GM21423 (cell line): Measurements from ENCODE around the gene ACTN1.
"Not testable (repeated sequence)": the region's sequence is repeated elsewhere in the genome, so short reads cannot be mapped to it uniquely, and the experiment has no call there.

Experiments
- ATAC-seq: cut with Tn5 transposase; IDR thresholded peaks from one replicate; pipeline ENCODE4 v1.9.1; 2021; ENCODE audit warnings: mild to moderate bottlenecking, moderate library complexity; ENCODE audit not compliant: unreplicated experiment

The ACTN1 gene

GRCh38 chr14:68871392-68871791 lies 107.7 kb downstream of the ACTN1 start:
- no peak for ATAC-seq

- no peak for ATAC-seq
Observed at GRCh38 chr14:68866991-68867533, 112.0 kb downstream of the ACTN1 start.

- no peak for ATAC-seq
Observed at GRCh38 chr14:68865542-68865941, 113.6 kb downstream of the ACTN1 start.

- ATAC-seq, result no peak
Observed at GRCh38 chr14:68864361-68864750, 114.7 kb downstream of the ACTN1 start.

DNA sequence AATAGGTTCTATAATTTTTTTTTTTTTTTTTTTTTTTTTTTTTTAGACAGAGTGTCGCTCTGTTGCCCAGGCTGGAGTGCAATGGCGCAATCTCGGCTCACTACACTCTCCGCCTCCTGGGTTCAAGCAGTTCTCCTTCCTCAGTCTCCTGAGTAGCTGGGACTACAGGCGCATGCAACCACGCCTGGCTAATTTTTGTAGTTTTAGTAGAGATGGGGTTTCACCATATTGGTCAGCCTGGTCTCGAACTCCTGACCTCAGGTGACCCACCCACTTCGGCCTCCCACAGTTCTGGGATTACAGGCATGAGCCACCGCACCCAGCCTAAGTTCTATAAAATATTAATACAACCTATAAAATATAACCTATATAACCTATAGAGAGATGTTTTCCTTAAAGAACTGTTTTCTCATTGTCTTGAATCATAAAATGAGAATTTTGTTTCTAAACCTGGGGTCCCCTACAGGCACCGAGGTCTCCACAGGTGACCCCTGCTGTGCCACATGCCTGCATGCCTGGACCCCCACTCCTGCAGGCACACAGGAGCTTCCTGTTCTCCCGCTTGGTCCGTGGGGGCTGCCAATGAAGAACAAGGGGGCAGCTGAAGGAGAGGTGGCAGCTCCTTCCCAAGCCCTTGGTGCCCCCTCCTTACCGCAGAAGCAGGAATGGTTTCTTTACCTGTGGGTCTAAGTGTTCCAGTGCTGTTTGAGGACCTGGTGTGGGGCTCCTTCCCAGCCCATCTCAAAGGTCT lies 115.3 kb downstream of the ACTN1 start:
- no peak for ATAC-seq

DNA sequence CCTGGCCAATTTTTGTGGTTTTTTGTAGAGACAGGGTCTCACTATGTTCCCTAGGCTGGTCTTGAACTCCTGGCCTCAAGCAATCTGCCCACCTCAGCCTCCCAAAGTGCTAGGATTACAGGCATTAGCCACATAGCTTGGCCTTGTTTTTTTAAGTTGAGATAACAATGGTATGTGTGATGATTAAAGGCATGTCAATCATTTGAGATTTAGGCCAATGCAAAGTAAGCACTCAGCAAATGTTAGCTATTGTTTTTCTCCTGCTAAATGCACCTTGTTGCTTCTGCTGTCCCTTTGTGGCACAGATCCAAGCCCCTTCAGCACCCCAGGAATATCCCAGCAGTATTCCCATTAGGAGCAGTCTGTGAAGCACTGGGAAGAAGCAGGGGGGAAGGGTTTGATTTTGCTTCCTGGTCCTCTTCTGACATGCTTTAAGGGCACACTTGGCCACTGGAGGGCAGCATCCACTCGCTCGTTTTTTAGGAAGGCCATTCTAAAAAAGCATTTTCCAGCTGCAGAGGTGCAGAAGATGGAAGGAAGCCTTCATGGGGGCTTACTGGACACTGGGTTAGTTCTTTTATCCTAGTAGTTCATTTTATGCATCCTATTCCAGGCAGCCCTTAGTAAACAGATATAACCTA lies 116.0 kb downstream of the ACTN1 start:
- ATAC-seq, result no peak

DNA sequence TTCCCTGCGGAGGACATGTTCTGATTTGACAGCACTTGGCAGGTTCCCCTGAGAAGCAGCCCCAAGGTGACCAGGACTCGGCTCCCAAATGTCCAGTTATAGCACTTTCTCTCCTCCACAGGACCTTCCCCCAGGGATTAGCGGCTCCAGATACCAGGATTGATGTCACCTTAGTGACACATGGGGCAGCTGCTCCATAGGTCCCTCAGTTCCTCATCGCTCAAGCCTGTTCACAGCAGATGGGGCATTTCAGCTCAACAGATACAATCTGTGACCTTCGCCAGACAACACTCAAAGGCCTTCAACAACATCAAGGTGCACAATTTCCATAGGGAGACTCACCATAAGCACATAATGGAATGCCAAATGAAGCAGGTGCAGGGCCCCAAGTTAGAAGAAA lies 118.3 kb downstream of the ACTN1 start:
- no peak for ATAC-seq

DNA sequence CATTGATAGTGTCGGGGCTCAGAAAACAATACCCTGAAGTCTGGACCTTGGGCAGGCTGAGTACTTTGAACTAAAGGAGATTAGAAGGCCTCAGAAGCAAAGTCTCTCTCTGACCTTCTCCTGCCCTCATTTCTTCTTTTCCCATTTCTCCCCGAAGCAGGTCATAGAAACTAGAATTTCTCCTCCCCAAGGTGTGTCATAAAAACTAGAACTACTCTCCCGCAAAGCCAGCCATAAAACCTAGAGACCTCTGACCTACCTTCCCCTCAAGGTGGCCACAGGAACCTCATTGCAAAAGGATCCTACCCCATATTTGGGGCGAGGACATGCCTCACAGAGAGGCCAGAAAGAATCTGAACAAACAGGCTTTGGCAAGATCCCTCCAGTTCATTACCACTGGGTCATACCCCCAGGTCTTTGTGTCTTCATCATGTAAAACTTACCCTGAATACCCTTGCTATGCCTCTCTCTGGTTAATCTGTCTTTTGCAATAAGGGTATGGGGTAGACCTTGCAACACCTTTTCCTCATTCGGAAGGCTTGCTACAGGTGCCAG lies 121.5 kb downstream of the ACTN1 start:
- ATAC-seq, result no peak

DNA sequence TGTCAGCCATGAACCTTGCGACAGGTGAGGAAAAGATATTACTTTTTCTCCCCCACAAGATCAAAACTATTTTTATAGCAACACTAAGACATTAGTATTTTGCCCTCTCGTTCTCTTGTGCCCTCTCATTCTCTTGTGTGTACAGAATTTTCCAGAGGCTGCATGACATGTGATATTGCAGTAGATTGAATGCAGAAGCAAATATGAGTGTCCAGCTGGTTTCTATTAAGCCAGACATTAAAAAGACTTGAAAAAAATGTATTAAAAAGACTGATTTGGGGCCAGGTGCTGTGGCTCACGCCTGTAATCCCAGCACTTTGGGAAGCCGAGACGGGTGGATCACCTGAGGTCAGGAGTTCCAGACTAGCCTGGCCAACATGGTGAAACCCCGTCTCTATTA lies 122.5 kb downstream of the ACTN1 start:
- ATAC-seq, result no peak

DNA sequence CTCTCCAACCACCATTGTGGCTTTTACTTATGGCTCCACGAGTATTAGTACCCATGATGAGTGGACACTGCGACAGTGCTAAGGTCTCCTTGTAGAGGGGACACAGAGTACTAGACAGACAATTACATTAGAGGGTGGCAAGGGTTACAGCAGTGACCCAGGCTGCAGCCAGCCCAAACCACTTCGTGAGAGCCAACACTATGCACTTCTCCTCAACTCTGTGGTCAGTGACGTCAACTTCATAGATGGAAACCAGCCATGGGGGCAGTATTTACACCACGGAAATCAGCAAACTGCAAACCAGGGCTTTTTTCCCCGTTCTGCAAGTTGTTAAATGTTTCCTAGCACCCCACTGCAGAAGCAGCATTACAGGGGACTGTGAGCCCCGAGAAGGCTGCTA lies 124.7 kb downstream of the ACTN1 start:
- ATAC-seq, result no peak

DNA sequence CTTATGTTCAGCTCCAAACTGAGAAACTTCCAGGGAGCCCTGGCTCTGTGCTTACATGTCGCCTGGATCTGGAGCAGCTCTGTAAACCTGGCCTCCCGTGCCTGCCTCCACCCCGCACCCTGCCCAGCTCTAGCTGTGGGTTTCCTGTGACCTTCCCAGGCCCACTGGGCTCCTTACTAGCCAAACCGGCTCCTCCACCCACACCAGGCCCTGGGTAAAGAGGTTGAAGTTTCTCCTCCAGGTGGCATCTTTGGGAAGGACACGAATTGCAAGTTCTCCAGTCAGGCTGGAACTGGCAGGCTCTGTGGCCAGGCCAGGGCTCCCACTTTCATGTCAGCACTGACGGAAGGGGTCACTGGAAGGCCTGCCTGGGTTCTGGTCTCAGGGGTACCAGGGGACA lies 125.4 kb downstream of the ACTN1 start:
- no peak for ATAC-seq

DNA sequence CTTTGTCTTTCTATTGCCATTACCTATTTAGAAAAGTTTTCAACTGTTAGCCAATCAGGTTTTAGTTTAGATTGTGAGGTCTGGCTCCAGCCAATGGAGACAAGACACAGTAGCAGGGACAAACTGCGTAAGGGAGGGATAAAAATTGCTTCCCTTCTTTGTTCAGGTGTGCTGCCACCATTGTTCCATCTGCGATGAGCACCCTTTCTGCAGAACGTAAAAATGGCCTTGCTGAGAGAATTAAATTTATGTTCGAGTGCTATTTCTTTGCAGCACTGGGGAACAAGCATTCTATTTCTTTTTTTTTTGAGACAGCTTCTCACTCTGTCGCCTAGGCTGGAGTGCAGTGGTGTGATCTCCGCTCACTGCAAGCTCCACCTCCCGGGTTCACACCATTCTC lies 126.6 kb downstream of the ACTN1 start:
- not testable (repeated sequence) for ATAC-seq

GRCh38 chr14:68851078-68851477 lies 128.0 kb downstream of the ACTN1 start:
- no peak for ATAC-seq

DNA sequence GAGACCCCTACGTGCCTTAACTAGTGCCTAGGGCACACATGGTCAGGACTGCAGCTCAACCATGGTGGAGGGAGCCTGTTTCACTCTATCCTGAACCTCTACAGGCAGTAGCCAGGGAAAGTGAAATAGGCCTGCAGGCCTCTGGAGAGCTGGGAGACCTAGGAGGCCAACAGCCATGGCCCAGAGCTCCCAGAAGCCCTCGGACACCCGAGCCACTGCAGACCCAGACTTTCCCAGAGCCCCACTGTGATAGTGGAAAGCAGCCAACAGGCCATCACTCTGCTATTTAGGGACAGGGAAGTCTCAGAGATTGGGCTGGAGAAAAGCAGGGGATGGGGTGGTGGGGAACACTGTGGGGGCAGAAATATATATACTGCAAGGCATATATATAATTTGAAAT lies 129.7 kb downstream of the ACTN1 start:
- ATAC-seq, result no peak

DNA sequence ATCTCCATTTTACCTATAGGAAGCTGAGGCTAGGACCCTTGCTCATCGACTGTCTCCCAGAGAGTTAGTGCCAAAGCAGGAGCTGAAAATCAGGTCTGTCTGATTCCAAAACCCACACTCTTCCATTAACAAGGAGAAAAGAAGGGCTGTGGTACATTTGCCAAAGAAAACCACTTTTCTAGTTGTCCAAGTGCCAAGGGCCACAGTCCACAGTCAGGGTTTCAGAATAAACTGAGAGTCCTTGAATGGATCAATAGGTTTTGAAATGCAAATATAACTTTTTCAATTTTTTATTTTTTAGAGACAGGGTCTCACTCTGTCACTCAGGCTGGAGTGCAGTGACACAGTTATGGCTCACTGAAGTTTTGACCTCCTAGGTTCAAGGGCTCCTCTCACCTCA lies 130.8 kb downstream of the ACTN1 start:
- no peak for ATAC-seq

- not testable (repeated sequence) for ATAC-seq
Observed at GRCh38 chr14:68847640-68848039, 131.5 kb downstream of the ACTN1 start.

- no peak for ATAC-seq
Observed at GRCh38 chr14:68846466-68846865, 132.6 kb downstream of the ACTN1 start.

- no peak for ATAC-seq
Observed at GRCh38 chr14:68844210-68844545, 134.9 kb downstream of the ACTN1 start.

DNA sequence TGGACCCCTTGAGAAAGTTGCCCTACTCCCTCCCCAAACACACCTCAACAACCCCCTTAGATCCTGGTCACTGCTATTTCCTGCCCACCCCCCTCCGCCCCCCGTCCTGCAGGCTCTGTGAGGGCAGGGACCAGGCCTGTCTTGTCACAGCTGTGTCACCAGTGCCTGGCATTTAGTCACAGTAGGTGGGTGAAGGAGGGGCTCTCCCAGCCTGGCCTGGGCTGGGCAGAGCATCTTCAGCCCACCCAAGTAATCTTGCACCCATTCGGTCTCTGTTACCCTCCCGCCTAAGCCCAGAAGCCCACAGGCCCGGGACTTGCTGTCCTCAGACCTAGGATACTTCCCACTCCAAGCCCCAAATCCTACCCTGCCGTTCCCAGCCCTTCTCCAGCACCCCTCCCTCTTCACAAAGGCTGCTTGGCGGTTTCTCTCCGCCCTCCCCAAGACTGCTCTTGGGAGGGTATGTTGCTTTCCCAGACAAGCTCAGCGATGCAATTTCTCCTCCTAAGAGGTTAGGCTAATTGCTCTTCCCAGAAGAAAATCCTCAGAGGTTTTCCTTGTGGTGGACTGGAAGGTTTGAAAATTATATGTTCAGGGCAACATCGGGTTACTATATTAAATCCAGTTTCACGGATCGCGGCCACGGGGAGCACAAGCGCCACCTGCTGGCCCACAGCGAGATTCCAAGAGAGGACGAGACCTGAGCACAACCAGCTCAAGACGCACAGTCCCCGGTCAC lies 135.5 kb downstream of the ACTN1 start:
- ATAC-seq, result peak; percentile 44

GRCh38 chr14:68842298-68842697 lies 136.8 kb downstream of the ACTN1 start:
- no peak for ATAC-seq

GRCh38 chr14:68841016-68841809 lies 137.9 kb downstream of the ACTN1 start:
- ATAC-seq, result no peak
